Transverse colon (tissue), 4 donors: ENCODE results near the gene FLT4. TPM values are rescaled to one million over a fixed set of nuclear protein-coding genes. Genes with fewer than 3 reads are reported as not detected.

Experiments used
- DNase-seq: peaks from one replicate; pipeline ENCODE4 v3.0.0-alpha.2; 2019
- H3K27ac ChIP-seq, 4 donors: fragments of 200-600 bp; sonication (generic); 2 replicates each; pipeline ENCODE4 v1.5.1; 2016 to 2018; ENCODE audit warnings: inconsistent platforms in 4 of 4
- H3K27me3 ChIP-seq: fragments of 200-600 bp; sonication (generic); 2 replicates; pipeline ENCODE4 v1.5.1; 2017; ENCODE audit warnings: inconsistent platforms
- H3K36me3 ChIP-seq, 4 donors: fragments of 200-600 bp; sonication (generic); 2 replicates each; pipeline ENCODE4 v1.5.1; 2017 to 2019; ENCODE audit warnings: inconsistent platforms in 4 of 4
- H3K4me1 ChIP-seq, 4 donors: fragments of 200-600 bp; sonication (generic); 2 replicates each; pipeline ENCODE4 v1.5.1; 2017 to 2020; ENCODE audit warnings: inconsistent platforms in 4 of 4
- H3K4me3 ChIP-seq, 4 donors: fragments of 200-600 bp; sonication (generic); 1 replicate in 1 of 4; 2 replicates in 3 of 4; pipeline versions ENCODE4 v1.5.1 to v1.6.1; 2017 to 2019; ENCODE audit warnings: inconsistent platforms in 4 of 4
- H3K9me3 ChIP-seq, 2 donors: fragments of 200-600 bp; sonication (generic); 2 replicates each; pipeline ENCODE4 v1.5.1; 2017 to 2019; ENCODE audit warnings: inconsistent platforms in 2 of 2
- CTCF ChIP-seq, 5 experiments: fragments of 200-600 bp in 3 of 5; fragments of 450-650 bp in 2 of 5; sonication (generic) in 3 of 5; IDR thresholded peaks; 1 replicate in 2 of 5; 2 replicates in 3 of 5; pipeline ENCODE4 v1.5.1; 2016 to 2017; ENCODE audit warnings: antibody characterized with exemption in 5 of 5, inconsistent platforms in 3 of 5, mild to moderate bottlenecking in 2 of 5, moderate library complexity in 1 of 5
- EP300 ChIP-seq: sonication (generic); formaldehyde crosslinking; IDR thresholded peaks from one replicate; pipeline ENCODE4 v1.6.1; 2017; ENCODE audit warnings: antibody characterized with exemption, low read depth
- POLR2A ChIP-seq: fragments of 450-650 bp; IDR thresholded peaks from one replicate; pipeline ENCODE4 v1.6.1; 2016; ENCODE audit warnings: antibody characterized with exemption, mild to moderate bottlenecking, moderate library complexity
- POLR2AphosphoS5 ChIP-seq, 3 donors: sonication (generic); formaldehyde crosslinking; IDR thresholded peaks; one replicate each; pipeline ENCODE4 v1.6.1; 2016; ENCODE audit warnings: antibody characterized with exemption in 3 of 3
- WGBS, 2 donors: methylation state at CpG; one replicate each; pipeline ENCODE4 v1.1.5; 2018; ENCODE audit warnings: low coverage in 1 of 2; 5-methylcytosine and 5-hydroxymethylcytosine counted together
- in situ Hi-C, 4 donors: fragments of 200-750 bp; cut with MboI; loops; one replicate each; pipeline versions ENCODE4 v1.15.0 to v1.15.1; 2017; ENCODE audit warnings: low sequenced_read_pairs in 3 of 4, low pct_ligation_motif_present in 1 of 4, low pct_unique_long_range_greater_than_20kb in 1 of 4
- intact Hi-C: fragments of 100-400 bp; cut with DNase I; formaldehyde crosslinking; loops from one replicate; pipeline ENCODE4 v1.15.1; 2023; ENCODE audit warnings: low total_unique reads
- total RNA-seq, 4 donors: library from RNA; depleted of rRNA; stranded (reverse); fragments of >200 nt; gene quantifications; one replicate each; pipeline ENCODE4 v1.1.0, GENCODE V29; 2016

The FLT4 gene
- total RNA-seq, 4 donors from 2014 or later, result 1.8 to 16.1 (median 4.0) TPM

DNA sequence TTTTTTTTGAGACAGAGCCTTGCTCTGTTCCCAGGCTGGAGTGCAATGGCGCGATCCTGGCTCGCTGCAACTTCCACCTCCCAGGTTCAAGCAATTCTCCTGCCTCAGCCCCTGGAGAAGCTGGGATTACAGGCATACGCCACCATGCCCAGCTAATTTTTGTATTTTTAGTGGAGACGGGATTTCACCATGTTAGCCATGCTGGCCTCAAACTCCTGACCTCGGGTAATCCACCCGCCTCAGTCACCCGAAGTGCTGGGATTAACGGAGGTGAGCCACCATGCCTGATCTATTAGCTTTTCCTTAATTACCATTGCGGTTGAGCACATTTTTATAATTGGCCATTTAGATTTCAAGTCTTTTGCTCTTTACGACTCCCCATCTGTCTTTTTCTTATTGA, 2.9 kb upstream of the FLT4 start:
- Histone ChIP-seq H3K4me3 (no peak overlapping the region), H3K9me3 (no peaks in the 10 kb centered on the region), H3K27ac (no peak overlapping the region), H3K4me1 (peaks cover 0 to 16% (median 11%) of the 10 kb centered on the region in 4 donors), H3K27me3 (peaks cover 58% of the 10 kb centered on the region), H3K36me3 (no peaks in the 10 kb centered on the region)
- intact Hi-C loops (no loop called here), in situ Hi-C loops (no loop called here)
- no peak for TF ChIP-seq CTCF (IDR thresholded peaks at IDR 0.05)
- TF ChIP-seq POLR2A, result no peak
- no peak for TF ChIP-seq EP300
- no peak for TF ChIP-seq POLR2AphosphoS5 (IDR thresholded peaks at IDR 0.05)
- no peak for DNase-seq
- 90 to 94% methylated on average over 2 to 11 of the region's 11 CpGs for WGBS, 2 donors

DNA sequence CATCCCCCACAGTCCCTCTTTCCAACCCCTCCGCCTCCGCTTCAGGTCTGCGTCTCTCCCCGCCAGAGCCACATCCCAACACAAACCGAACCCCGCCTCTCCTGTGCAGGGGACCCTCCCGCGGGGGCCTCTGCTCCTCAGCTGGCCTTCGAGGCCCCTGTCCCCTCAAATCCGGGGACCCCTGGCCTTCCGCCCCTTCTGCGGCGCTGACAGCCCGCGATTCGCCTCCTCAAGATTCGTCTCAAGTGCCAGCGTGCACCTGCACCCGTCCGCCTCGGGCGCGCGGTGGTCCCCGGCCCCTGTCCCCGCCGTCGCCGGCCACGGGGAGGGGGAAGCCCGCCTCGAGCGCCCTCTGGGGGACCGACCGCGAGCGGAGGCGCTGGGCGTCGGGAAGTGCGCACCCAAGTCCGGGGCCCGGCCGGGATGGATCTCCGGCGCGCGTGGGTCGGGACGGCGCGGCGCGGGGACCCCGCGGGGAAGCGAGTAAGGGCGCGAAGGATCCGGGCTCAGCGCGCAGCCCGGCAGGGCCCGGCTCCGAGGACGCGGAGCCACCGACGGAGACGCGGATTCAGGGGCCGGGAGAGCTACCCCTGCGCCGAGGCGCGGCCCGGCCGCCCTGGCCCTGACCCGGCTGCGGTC, 623 bp downstream of the FLT4 start:
- H3K9me3 ChIP-seq, result no peaks in the 10 kb centered on the region
- no peak overlapping the region for H3K27ac ChIP-seq
- peaks cover 65% of the 10 kb centered on the region for H3K27me3 ChIP-seq
- H3K4me1 ChIP-seq, result peaks cover 0 to 16% (median 11%) of the 10 kb centered on the region in 4 donors
- H3K4me3 ChIP-seq, result peak overlapping the region in 3 of 4 donors; percentile 12 to 43 (median 28)
- H3K36me3 ChIP-seq, result no peaks in the 10 kb centered on the region
- WGBS, 2 donors, result 20 to 38% methylated on average over 4 to 30 of the region's 80 CpGs
- DNase-seq, result no peak
- TF ChIP-seq EP300, result no peak
- no peak for TF ChIP-seq CTCF (IDR thresholded peaks at IDR 0.05)
- no peak for TF ChIP-seq POLR2A
- TF ChIP-seq POLR2AphosphoS5 (IDR thresholded peaks at IDR 0.05), result no peak
- intact Hi-C loops (no loop called here), in situ Hi-C loops (no loop called here)

GRCh38 chr5:180647941-180648500, 1.4 kb downstream of the FLT4 start:
- no peaks in the 10 kb centered on the region for H3K9me3 ChIP-seq
- in situ Hi-C loops, result no loop called here
- no peaks in the 10 kb centered on the region for H3K36me3 ChIP-seq
- H3K4me1 ChIP-seq, result peaks cover 0 to 16% (median 11%) of the 10 kb centered on the region in 4 donors
- H3K27ac ChIP-seq, result no peak overlapping the region
- DNase-seq, result no peak
- 72% methylated on average over 8 of the region's 8 CpGs; no CpG with 5 or more reads in 1 of the 2 donors for WGBS, 2 donors
- peaks cover 65% of the 10 kb centered on the region for H3K27me3 ChIP-seq
- H3K4me3 ChIP-seq, result no peak overlapping the region
- TF ChIP-seq POLR2A (no peak), POLR2AphosphoS5 (IDR thresholded peaks at IDR 0.05) (no peak), EP300 (no peak)
- intact Hi-C loops, result no loop called here

DNA sequence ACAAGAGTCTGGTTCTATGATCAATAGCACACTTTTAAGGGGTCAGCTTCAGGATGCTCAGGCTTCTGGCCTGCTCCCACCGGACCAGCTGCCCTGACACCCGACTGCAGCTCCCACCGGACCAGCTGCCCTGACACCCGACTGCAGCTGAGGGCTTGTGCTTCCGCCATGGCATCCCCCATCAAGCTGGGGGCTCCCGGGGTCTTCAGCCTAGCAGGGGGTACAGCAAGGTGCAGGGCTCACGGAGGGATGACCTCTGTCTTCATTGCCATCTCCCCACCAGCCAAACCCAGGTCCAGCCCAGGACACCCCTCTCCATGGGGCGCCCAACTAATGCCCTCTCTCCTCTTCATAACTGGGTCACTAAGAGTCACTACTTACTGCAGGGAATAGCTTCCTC, 1.9 kb downstream of the FLT4 start:
- H3K27me3 ChIP-seq, result peaks cover 63% of the 10 kb centered on the region
- no peak overlapping the region for H3K27ac ChIP-seq
- intact Hi-C loops, result no loop called here
- TF ChIP-seq CTCF (IDR thresholded peaks at IDR 0.05), result no peak
- TF ChIP-seq POLR2A, result no peak
- TF ChIP-seq POLR2AphosphoS5 (IDR thresholded peaks at IDR 0.05), result no peak
- no peak for TF ChIP-seq EP300
- peaks cover 0 to 16% (median 11%) of the 10 kb centered on the region in 4 donors for H3K4me1 ChIP-seq
- no peak overlapping the region for H3K4me3 ChIP-seq
- in situ Hi-C loops, result no loop called here
- H3K9me3 ChIP-seq, result no peaks in the 10 kb centered on the region
- no peak for DNase-seq
- WGBS, 2 donors, result 82% methylated on average over 8 of the region's 8 CpGs; no CpG with 5 or more reads in 1 of the 2 donors
- no peaks in the 10 kb centered on the region for H3K36me3 ChIP-seq
